Fibroblast of skin of left biceps (primary cell): ENCODE results near the gene PRKCB.

Experiments used
- DNase-seq, 2 experiments: peaks; one replicate each; pipeline ENCODE4 v3.0.0-alpha.2; 2013; ENCODE audit warnings: low read depth in 2 of 2

Gene PRKCB

DNA sequence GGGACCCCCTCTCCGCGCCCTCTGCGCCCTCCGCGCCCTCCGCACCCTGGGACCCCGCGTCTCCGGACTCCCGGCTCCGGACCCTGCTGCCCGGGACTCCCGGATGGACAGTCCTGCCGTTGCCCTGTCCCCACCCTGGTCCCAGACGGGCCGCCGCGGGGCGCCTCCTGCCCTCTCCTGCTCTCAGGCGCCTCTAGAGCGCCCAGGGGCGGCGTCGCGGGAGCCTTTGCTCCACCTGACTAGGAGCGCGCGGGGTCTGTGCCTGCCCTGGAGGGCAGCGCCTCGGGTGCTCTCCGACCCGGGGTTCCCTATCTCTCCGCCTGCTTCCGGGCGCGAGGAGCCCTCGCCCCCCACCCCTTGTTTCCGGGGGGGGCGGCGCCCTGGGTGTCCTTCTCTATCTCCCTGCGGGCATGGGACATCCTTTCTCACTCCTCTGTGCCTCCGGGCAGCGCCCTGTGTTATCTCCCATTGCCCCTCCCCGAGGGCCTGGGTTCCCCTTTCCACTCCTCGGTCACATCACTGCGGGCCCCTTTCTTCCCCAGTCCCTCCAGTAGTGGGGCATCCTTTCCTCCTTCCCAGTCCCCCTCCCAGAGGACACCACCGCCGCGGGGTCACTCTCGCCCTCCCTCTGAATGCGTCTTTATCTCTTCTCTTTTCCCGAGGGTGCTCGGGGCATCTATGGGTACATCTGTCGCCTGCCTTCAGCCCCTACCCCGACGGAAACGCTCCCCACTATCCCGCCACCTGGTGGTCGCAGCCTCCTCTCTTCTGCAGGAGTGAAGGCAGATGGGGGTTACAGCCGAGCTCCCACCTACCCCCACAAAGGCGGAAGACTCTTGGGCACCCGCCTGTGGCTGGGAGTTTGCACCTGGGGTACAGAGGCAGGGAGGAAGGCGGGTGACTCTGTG, 875 bp downstream of the PRKCB start:
- DNase-seq: no peak

DNA sequence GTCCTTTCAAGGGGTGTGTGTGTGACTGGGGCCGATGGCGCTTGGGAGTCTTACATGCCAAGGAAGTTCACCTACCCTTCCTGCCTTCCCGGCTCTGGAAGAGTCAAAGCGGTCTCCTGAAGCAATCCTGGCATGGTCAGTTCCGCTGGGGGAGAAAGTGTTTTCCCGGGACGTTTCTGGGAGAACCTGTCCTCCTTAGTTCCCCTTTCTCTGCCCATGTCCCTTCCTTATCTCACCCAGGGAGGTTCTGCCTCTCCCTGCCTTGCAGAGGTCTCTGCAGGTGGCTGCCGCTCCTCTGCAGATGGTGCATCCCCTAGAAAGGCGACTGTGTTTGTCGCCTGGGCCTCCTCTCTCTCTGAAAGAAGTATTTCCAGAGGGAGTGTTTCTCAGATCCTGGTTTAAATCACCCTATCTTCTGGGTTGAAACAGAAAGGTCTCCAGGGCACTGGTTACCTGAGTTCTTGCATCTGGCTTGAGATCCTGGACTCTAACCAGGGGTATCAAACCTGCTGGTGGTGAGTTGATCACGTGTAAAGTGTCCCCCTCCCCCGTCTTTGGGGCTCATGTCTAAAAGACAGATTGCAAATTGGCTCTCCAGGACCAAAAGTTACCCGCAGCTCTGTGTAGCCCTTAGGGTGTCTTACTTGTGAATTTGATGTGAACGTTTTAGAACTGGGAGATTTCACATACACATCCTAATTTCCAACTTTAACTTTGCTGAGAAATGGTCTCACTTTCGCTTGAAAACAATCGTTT, 1.9 kb downstream of the PRKCB start:
- no peak for DNase-seq

DNA sequence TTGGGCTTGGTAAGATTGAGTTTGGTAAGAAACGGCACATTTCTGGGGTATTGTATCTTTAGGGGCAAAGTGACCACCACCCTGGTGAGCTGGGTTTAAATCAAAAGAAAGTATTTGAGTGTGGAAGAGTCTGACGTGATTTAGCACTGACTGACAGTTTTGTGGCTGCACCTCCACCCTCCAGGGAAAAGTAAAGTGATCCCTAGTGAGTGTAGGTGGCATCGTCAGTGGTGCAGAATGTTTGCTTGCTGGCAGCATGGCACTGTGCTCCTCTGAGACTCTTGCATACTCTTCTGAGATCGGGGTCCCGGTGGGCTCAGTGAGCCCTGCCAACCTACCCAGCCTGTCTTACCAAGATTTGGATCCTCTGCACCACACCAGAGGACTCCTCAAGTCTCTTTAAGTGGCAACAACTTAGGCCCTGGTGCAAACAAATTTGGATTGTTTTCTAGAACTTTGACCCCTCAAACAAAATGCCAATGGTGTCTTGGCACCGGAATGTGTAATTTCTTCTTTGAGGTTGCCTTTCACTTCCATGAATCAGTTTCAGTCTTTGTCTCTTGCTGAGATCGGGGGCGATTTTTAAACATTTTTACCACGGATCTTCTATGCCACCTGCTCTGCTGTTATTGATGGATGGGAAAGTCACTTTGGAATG, 2.8 kb downstream of the PRKCB start:
- no peak for DNase-seq

DNA sequence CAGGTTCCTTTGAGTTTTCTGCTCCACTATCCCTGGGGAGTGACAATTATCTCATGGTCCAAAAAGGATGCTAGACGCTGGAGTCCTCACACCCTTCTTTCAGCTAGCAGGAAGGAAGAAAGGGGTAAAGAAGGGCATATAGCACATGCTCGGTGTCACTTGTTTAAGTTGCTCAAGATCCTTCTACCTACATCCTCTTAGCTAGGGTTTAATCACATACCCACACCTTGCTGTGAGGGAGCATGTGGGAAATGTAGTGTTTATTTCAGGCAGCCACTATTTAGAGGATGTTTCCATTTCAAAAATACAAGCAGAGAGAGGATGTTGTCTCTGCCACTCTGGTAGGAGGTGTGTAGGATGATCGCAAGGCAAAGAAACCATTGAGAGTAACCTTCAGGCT, 4.5 kb downstream of the PRKCB start:
- no peak for DNase-seq

DNA sequence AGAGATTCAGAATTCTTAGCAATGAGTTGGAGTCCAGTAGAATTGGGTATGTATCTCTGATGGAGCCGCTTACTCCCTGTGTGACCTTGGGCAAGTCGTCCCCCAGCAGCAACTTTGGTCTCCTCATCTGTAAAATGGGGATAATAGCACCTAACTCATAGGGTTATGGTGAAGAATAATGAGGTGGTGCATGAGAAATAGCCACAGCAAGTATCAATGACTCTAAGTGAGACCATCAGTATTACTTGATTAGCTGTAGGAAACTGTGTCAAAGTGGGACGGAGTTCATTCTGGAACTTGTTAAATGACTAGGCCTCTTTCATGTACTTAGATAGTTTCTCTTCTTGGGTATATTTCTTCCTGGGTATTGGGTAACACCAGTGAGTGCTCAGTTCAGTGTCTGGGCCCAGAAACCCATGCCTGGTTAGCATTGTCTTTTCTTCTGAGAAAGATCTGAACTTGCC, 6.4 kb downstream of the PRKCB start:
- no peak for DNase-seq

DNA sequence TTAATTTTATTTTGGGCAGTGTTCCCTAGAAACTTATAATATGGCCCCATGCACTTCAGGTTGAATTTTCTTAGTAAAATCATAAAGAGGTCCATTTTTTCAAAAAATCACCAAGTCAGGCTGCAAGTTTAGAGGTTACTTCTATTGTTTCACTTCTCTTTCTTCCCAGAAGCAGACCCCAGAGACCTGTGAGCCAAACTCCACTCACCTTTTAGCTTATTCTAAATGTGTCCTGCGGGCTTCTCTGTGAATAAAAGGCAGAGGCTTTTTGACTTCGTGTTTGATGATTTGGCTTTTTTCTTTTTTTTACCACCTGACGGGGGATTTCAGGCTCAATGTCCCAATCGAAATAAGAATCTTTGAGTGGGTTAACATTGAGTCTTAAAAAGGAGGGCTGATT, 7.4 kb downstream of the PRKCB start:
- no peak for DNase-seq

DNA sequence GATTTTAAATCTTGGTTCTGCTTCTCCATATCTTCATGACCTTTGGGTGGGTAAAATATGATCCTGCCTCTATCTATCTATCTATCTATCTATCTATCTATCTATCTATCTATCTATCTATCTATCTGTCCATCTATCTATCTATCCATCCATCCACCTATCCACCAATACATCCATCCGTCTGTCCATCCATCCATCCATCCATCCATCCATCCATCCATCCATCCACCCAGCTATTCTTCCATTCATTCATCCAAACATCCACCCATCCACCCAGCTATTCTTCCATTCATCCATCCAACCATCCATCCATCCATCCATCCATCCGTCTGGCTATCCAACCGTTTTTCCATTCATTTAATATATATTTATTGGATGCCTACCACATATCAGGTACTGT, 11.5 kb downstream of the PRKCB start:
- no peak for DNase-seq

DNA sequence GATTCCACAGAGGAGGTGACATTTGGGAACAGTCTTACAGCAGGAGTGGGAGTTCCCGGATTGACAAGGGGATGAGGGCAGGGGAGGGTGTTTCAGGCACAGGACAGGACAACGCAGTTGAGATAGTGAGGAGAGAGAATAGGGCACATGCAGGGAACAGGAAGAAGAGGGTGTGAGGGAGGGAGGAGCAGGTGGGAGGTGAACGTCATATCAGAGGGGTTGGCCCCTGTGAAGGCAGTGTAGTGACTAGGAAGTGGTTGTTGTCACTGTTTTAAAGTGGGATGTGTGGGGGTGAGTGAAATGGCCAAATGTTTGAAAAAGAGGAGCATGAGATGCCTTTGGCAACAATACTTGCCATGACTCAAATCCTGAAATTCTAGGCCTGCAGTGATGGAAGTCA, 12.2 kb downstream of the PRKCB start:
- no peak for DNase-seq

DNA sequence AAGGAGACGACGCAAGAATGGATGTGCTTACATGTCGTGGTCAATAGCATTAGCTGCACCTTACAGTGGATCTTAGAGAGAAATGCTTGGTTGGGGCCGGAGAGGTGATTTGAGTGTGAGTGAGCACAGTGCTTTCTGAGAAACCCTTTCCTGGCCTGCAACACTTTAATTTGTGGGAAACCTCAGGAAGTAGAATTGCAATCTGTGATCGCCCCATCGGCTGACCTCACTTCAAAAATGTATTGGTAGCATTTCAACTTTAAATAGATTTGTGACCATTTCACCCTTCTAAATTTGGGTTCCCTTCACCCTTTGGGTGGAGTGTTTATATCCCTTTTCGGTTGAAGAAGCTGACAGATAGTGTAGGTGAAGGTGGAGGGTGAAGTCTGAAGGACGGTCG, 13.2 kb downstream of the PRKCB start:
- DNase-seq: no peak

DNA sequence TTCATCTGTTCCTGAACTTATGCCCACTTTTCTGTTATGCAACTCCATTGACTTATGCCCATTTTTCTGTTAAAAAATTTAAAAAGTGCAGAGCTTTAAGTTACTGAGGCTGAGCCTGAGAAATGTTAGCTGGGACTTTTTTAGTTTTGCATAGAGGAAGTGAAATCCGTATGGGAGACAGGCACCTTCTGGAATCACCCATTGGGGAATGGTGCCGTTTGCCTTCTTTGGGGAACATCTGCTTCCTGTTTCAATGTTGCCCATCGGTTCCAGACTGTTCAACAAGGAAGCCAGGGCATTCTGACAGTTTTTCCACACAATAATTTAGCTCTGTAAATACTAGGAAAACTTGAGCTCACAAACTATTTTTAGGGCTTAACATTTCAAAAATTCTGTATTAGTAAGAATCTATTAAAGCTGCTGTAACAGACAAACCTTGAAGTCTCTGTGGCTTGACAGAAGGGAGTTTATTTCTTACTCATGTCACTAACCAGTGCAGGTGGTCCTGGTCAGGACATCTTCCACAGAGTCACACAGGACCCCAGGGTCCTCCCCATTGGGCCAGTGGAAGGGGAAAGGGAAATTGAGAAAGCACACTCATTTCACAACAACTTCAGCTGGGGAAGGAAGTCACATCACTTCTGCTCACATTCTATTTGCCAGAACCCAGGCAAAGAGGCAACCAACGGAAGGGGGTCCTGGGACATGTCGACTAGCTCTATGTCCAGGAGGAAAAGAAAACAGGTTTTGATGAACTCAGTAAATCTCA, 17.2 kb downstream of the PRKCB start:
- no peak for DNase-seq

DNA sequence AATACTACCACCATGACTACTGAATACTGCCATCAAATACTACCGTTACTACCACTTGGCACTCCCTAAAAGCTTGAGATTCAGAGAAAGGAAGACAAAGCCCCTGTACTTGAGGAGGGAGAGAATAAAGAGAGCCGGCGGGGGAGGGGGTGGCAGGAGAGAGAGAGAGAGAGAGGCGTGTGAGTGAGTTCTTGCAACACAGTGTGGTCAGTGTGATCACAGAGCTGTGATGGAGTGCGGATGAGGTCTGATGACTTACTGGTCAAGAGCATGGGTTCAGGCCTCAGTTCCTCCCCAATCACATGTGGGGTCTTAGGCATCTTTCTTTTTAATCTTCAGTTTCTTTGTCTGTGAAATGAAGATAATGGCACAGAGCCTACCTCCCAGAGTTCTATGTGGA, 19.2 kb downstream of the PRKCB start:
- DNase-seq: no peak

DNA sequence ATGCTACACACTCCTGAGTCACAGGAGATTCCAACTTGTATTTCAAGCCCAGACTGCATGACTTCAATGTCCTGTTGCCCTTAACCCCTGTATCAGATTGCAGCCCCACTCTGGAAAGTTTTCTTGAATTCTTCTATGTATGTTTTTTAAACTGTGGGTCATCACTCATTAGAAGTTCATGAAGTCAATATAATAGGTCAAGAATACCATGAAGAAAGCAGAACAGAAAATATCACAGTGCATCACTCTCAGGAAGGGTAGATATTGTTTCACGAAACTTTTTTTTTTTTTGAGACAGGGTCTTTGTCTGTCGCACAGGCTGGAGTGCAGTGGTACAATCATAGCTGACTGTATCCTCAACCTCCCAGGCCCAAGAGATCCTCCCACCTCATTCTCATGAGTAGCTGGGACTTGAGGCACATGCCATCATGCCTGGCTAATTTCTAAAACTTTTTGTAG, 20.5 kb downstream of the PRKCB start:
- DNase-seq: no peak

DNA sequence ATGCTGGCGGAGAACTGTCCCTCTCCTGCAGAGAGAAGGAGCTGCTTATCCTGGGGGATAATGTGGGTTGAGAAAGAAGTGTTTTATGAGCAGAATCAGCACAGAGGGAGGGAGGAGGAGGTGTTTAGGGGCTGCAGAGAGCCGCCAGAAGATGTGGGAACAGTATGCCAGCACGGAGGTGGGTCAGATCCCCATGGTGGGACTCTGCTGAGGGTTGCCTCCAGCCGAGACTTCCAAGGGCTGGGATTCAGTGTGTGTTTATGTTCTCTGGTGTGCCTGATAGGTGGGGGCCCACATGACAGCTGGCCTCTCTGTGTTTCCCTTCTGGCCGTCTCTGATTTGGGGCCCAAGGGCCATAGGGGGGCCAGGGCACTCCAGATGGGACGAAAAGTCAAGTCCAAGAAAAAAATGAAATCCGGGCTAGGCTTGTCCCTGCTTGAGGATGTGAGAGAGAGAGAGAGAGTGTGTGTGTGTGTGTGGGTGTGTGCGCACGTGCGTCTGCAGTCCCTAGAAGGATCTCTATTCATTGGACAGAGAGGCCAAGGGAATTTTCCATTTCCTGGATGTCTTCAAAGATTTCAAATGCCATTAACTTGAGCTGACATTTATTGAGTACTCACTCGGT, 21.6 kb downstream of the PRKCB start:
- no peak for DNase-seq

DNA sequence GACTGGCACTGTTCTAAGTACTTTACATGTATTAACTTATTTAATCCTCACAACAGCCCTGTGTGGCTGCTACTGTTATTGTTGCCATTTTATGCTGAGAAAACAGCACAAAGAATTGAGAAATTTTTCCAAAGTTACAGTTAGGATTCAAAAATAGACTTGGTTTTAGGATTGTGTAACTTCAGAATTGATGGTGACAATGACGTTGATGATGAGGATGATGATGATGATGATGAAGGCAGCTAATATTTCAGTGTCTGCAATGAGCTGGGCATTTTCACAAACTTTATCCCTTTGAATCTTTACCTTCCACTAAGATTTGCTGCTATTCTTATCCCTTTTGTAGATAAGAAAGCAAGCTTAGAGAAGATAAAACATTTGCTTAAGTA, 22.1 kb downstream of the PRKCB start:
- DNase-seq: no peak

DNA sequence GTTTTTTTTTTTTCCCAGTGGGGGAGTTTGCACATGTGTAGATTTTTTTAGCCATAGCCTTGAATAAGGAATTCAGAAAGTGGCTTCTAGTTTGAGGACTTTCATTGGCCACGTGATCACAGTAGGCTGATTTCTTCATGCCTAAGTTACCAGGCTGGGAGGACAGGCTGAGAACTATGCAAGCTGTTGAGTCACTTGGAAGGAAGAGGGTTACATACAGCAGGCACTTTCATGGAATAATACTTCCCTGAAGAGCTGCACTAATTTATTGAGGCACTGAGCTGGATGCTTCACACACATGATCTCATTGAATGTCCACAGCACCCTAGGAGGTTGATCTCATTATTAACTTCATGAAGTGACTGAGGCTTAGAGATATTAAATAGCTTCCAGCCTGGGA, 22.8 kb downstream of the PRKCB start:
- no peak for DNase-seq

DNA sequence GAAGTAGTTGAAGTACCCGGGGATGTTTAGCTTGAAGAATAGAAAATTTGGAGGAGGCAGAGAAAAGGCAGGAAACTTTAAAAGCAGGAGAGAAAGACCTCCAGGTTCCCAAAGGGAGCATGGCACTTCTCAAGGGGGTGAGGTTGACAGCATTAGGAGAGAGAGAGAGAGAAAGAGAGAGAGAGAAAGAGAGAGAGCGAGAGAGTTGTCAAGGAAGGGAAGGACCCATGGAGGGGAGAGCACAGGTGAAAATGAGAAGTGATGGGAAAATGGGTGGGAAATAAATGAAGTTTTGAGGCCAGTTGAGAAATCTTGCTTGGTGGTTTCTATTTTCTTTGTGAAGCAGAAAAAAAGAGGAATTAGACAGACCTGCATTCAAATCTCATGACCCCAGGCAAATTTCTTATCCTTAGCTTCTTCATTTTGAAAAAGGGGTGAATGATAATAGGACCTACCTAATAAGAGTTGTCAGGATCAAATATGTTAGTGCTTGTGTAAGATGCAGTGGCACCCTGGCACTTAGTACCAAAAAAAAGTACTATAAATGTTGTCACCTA, 24.0 kb downstream of the PRKCB start:
- no peak for DNase-seq

DNA sequence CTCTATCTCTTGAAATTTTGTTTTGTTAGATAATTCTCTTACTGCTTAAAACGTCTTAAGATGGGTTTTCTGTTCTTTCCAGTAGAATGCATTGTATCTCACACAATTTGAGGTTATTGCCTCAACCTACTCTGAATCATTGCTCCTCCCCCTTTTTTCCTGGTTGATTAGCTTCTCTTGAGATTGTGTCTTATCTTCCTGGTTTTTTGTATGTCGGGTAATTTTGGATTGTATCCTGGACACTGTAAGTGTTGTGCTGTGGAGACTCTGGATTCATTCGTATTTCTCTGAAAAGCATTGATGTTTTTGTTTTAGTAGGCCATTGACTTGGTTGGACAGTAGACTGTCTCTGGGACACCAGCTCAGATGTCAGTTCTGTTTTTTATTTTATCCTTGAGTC, 26.1 kb downstream of the PRKCB start:
- no peak for DNase-seq

DNA sequence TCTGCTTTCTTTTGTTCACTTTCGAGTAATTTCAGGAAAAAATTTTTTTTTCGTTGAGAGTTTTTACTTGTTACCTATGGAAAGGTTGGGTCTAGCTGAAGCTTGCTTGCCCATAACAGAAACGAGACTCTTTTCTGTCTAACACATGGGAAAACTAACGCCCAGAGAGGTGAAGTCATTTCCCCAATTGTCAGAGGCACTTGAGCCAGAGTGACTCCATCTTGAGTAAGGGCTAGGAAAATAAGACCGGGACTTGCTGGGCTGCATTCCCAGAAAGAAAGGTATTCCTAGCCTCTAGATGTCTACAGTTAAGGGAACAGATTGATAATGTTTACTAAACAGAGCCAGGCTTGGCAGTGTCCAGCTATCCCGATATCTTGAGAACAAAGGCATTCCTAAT, 26.8 kb downstream of the PRKCB start:
- no peak for DNase-seq

DNA sequence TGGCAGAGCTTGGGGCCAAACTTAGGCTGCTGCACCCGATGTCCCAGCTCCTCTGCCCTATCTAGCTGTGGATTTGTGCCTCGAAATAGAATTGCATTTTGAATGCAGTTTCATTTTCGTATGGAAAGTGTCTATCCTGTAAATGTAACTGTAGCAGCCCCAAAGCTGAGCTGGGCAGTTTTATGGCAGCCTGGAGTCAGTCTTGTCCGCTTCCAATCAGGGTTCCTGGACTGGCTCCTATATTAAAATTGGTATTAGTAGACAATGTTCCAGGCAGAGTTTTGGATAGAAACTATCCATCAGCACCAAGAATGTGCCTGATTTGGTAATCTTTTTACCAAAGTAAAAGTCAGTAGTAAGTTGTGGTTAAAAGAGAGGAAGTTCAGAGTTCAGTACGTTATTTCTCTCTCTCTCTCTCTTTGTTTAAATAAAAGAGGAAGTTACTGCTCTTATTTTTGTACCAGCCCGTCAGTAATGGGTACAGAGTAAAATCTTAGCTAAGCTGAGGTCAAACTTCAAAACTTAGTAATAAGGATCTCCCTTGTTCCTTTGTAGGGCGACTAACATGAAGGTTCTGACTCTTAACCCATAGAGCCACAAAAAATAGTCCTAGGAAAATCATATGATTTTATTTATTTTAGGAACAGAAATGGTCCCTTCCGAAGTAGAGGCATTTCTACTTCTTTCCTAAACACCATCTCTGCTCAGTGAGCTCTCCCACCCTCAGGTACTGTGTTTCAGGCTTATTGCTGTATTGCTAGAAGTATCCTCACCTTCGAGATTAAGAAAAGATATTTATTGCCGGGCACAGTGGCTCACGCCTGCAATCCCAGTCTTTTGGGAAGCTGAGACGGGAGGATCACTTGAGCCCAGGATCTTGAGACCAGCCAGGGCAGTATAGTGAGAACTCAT, 28.0 kb downstream of the PRKCB start:
- DNase-seq: no peak

DNA sequence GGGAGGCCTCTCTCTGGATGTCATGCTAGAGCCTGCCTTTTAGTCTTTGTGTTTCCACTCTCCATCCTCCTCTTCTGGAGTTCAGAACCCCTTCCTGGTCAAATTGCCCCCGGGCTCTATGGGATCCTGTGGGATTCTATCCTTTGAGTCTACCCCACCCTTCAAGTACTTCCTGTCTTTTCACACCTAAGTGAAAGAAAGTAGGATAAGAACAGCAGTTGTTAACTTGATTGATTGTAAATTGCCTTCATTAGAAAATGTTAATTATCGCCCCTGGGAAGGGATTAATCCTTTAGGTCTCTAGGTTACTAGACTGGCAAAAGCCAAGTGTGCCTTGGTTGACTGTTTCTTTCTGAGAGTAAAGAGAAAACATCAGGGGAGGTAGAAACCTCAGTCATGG, 30.1 kb downstream of the PRKCB start:
- no peak for DNase-seq
